HG02642 (cell line): ENCODE data around the gene CD8A.
"Not testable (repeated sequence)": the region's sequence is repeated elsewhere in the genome, so short reads cannot be mapped to it uniquely, and the experiment has no call there.

ENCODE experiments used
- ATAC-seq: cut with Tn5 transposase; IDR thresholded peaks from one replicate; pipeline ENCODE4 v1.9.1; 2021; ENCODE audit warnings: mild to moderate bottlenecking; ENCODE audit not compliant: unreplicated experiment, poor library complexity

The CD8A gene

GRCh38 chr2:86790676-86791572 lies at the start of gene CD8A:
Gene CD8A, minus strand, starts transcription at chr2:86790913. Its CDS starts 88 bp downstream, at chr2:86790825.
- ATAC-seq: no peak

GRCh38 chr2:86839871-86840548 lies 49.3 kb upstream of the CD8A start:
- not testable (repeated sequence) for ATAC-seq

- not testable (repeated sequence) for ATAC-seq
Observed at GRCh38 chr2:86839455-86839854, 48.7 kb upstream of the CD8A start.

GRCh38 chr2:86837714-86838113 lies 47.0 kb upstream of the CD8A start:
- not testable (repeated sequence) for ATAC-seq

GRCh38 chr2:86836915-86837695 lies 46.4 kb upstream of the CD8A start:
- ATAC-seq: not testable (repeated sequence)

- ATAC-seq: not testable (repeated sequence)
Observed at GRCh38 chr2:86835548-86835889, 44.8 kb upstream of the CD8A start.

- no peak for ATAC-seq
Observed at GRCh38 chr2:86833315-86833714, 42.6 kb upstream of the CD8A start.

GRCh38 chr2:86832334-86833096 lies 41.8 kb upstream of the CD8A start:
- no peak for ATAC-seq

GRCh38 chr2:86831537-86831936 lies 40.8 kb upstream of the CD8A start:
- no peak for ATAC-seq

- ATAC-seq: no peak
Observed at GRCh38 chr2:86826951-86827350, 36.2 kb upstream of the CD8A start.

GRCh38 chr2:86825693-86826381 lies 35.1 kb upstream of the CD8A start:
- ATAC-seq: no peak

GRCh38 chr2:86825036-86825692 lies 34.5 kb upstream of the CD8A start:
- no peak for ATAC-seq

GRCh38 chr2:86822668-86823345 lies 32.1 kb upstream of the CD8A start:
- ATAC-seq: no peak

- no peak for ATAC-seq
Observed at GRCh38 chr2:86821842-86822241, 31.1 kb upstream of the CD8A start.

GRCh38 chr2:86821306-86821705 lies 30.6 kb upstream of the CD8A start:
- no peak for ATAC-seq

- ATAC-seq: no peak
Observed at GRCh38 chr2:86818957-86819356, 28.2 kb upstream of the CD8A start.

- no peak for ATAC-seq
Observed at GRCh38 chr2:86818114-86818801, 27.5 kb upstream of the CD8A start.

GRCh38 chr2:86815611-86816010 lies 24.9 kb upstream of the CD8A start:
- ATAC-seq: no peak
